Keratinocyte (primary cell): ENCODE data around the gene WDR1. TPM values are rescaled to one million over a fixed set of nuclear protein-coding genes. Genes with fewer than 3 reads are reported as not detected.

Experiments
- DNase-seq: peaks from one replicate; pipeline ENCODE4 v3.0.0-alpha.2; 2011; ENCODE audit warnings: low read depth, missing footprints, low spot score
- FAIRE-seq: peaks from 2 replicates; lab custom pipeline; 2011; peaks lifted over from hg19 to GRCh38; lab: Jason Lieb, UNC
- H2AFZ ChIP-seq: 2 replicates; pipeline ENCODE4 v1.6.0; 2012; ENCODE audit warnings: low read length, control low read depth, inconsistent platforms; ENCODE audit not compliant: control insufficient read depth
- H3K27ac ChIP-seq: 2 replicates; pipeline ENCODE4 v1.5.1; 2011; ENCODE audit warnings: low read length; ENCODE audit not compliant: control insufficient read depth, insufficient read depth
- H3K27me3 ChIP-seq: 3 replicates; pipeline ENCODE4 v1.6.0; 2011; ENCODE audit warnings: low read length; ENCODE audit not compliant: control insufficient read depth, insufficient read depth; ENCODE audit errors: extremely low read depth
- H3K36me3 ChIP-seq, 2 experiments: 2 replicates in 1 of 2; 3 replicates in 1 of 2; pipeline ENCODE4 v1.5.1; 2011; ENCODE audit warnings: low read length in 2 of 2, mild to moderate bottlenecking in 1 of 2; ENCODE audit not compliant: control insufficient read depth in 2 of 2, insufficient read depth in 2 of 2; ENCODE audit errors: extremely low read depth in 1 of 2
- H3K4me1 ChIP-seq: 3 replicates; pipeline ENCODE4 v1.5.1; 2011; ENCODE audit warnings: low read length; ENCODE audit not compliant: control insufficient read depth, insufficient read depth; ENCODE audit errors: extremely low read depth
- H3K4me2 ChIP-seq: 3 replicates; pipeline ENCODE4 v1.6.0; 2011; ENCODE audit warnings: low read depth, low read length; ENCODE audit not compliant: control insufficient read depth, insufficient read depth; ENCODE audit errors: extremely low read depth
- H3K4me3 ChIP-seq, 3 experiments: fragments of 200-600 bp in 1 of 3; sonication (generic) in 1 of 3; 2 replicates in 2 of 3; 3 replicates in 1 of 3; pipeline ENCODE4 v1.5.1; 2011 to 2016; ENCODE audit warnings: low read length in 3 of 3, mild to moderate bottlenecking in 3 of 3, control low read depth in 2 of 3, inconsistent platforms in 1 of 3, low read depth in 1 of 3, mixed read lengths in 1 of 3, mixed run types in 1 of 3, moderate library complexity in 1 of 3; ENCODE audit not compliant: control insufficient read depth in 2 of 3, insufficient read depth in 2 of 3; ENCODE audit errors: extremely low read depth in 1 of 3
- H3K79me2 ChIP-seq: 2 replicates; pipeline ENCODE4 v1.6.0; 2012; ENCODE audit warnings: low read length; ENCODE audit not compliant: control insufficient read depth, insufficient read depth
- H3K9ac ChIP-seq: 3 replicates; pipeline ENCODE4 v1.6.0; 2011; ENCODE audit warnings: low read length; ENCODE audit not compliant: control insufficient read depth, insufficient read depth; ENCODE audit errors: extremely low read depth
- H3K9me1 ChIP-seq: 3 replicates; pipeline ENCODE4 v1.6.0; 2011; ENCODE audit warnings: low read length; ENCODE audit not compliant: control insufficient read depth, insufficient read depth; ENCODE audit errors: extremely low read depth
- H3K9me3 ChIP-seq: 2 replicates; pipeline ENCODE4 v1.5.1; 2012; ENCODE audit warnings: low read depth, low read length; ENCODE audit not compliant: control insufficient read depth
- H4K20me1 ChIP-seq: 3 replicates; pipeline ENCODE4 v1.6.0; 2011; ENCODE audit warnings: low read length; ENCODE audit not compliant: control insufficient read depth, insufficient read depth; ENCODE audit errors: extremely low read depth
- EZH2 ChIP-seq: IDR thresholded peaks from one replicate; pipeline ENCODE4 v1.6.1; 2012; ENCODE audit warnings: inconsistent platforms, mild to moderate bottlenecking, low read length, moderate library complexity
- dilution Hi-C: fragments of 300-500 bp; cut with MboI; formaldehyde crosslinking; loops from one replicate; pipeline ENCODE4 v1.7.0; 2020; ENCODE audit warnings: low sequenced_read_pairs; ENCODE audit not compliant: extremely low pct_ligation_motif_present
- polyA plus RNA-seq, 5 experiments: library from polyadenylated mRNA; depleted of rRNA in 3 of 5; stranded (reverse) in 3 of 5; stranded (forward) in 1 of 5; unstranded in 1 of 5; fragments of >200 nt; gene quantifications; 1 replicate in 1 of 5; 2 replicates in 3 of 5; 3 replicates in 1 of 5; pipeline versions ENCODE4 v1.2.1 to v1.2.3, GENCODE V29; 2011 to 2012; ENCODE audit warnings: missing spikeins in 2 of 5, low read depth in 1 of 5, low replicate concordance in 1 of 5
- TF ChIP-seq, protein P1 (sequence below), 3 experiments: IDR thresholded peaks in 1 of 3; conservative IDR thresholded peaks in 1 of 3; optimal IDR thresholded peaks in 1 of 3; 2 replicates in 2 of 3; 3 replicates in 1 of 3; pipeline versions ENCODE3 to v1.5.1; 2011; ENCODE audit warnings: low read length in 3 of 3, mild to moderate bottlenecking in 3 of 3, moderate library complexity in 2 of 3, control low read depth in 1 of 3, inconsistent platforms in 1 of 3; ENCODE audit not compliant: insufficient read depth in 2 of 3; ENCODE audit errors: extremely low read depth in 1 of 3

Gene WDR1
- polyA plus RNA-seq, 1 donor (not counting 4 experiments of a cell fraction or from before 2014, with no cell fraction given) = 423 TPM

DNA sequence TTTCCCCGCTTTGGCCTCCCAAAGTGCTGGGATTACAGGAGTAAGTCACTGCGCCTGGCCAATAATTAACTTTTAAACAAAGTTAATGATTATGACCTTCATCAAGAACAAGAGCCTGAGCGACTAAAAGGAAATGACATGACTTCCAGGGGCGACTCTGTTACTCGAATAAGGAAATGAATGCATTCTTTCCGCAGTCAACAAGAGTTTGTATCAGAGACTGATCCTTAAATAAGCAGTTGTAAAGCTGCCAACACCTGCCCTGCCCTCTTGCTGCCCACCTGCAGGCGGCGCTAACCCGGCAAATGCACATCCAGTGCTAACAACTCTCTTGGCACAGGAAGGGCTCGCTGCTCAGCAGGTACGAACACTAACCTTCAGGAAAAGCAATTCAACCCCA, 27.3 kb downstream of the WDR1 start:
- dilution Hi-C loops = no loop called here
- no peak overlapping the region for H3K4me3 ChIP-seq
- no peak for TF ChIP-seq EZH2
- TF ChIP-seq, protein P1, sequence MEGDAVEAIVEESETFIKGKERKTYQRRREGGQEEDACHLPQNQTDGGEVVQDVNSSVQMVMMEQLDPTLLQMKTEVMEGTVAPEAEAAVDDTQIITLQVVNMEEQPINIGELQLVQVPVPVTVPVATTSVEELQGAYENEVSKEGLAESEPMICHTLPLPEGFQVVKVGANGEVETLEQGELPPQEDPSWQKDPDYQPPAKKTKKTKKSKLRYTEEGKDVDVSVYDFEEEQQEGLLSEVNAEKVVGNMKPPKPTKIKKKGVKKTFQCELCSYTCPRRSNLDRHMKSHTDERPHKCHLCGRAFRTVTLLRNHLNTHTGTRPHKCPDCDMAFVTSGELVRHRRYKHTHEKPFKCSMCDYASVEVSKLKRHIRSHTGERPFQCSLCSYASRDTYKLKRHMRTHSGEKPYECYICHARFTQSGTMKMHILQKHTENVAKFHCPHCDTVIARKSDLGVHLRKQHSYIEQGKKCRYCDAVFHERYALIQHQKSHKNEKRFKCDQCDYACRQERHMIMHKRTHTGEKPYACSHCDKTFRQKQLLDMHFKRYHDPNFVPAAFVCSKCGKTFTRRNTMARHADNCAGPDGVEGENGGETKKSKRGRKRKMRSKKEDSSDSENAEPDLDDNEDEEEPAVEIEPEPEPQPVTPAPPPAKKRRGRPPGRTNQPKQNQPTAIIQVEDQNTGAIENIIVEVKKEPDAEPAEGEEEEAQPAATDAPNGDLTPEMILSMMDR (optimal IDR thresholded peaks at IDR 0.05 in 1 of 3, IDR thresholded peaks at IDR 0.05 in 1 of 3, conservative IDR thresholded peaks at IDR 0.05 in 1 of 3; ENCODE audit: extremely low read depth in 1 of 3, insufficient read depth in 2 of 3, low read length in 3 of 3) = peak in 2 of 3 experiments; percentile 61 to 78
- H4K20me1 ChIP-seq = peaks cover 31% of the 10 kb centered on the region
- H3K36me3 ChIP-seq = peaks cover 65 to 76% of the 10 kb centered on the region in 2 experiments
- H3K9me1 ChIP-seq = peaks cover 4% of the 10 kb centered on the region
- no peak for DNase-seq
- H3K9ac ChIP-seq = no peak overlapping the region
- H3K27ac ChIP-seq = peak overlapping the region; percentile 74
- no peak overlapping the region for H2AFZ ChIP-seq
- peaks cover 88% of the 10 kb centered on the region for H3K79me2 ChIP-seq
- FAIRE-seq = no peak
- peaks cover 39% of the 10 kb centered on the region for H3K4me1 ChIP-seq
- no peaks in the 10 kb centered on the region for H3K27me3 ChIP-seq
- no peaks in the 10 kb centered on the region for H3K9me3 ChIP-seq
- no peak overlapping the region for H3K4me2 ChIP-seq

DNA sequence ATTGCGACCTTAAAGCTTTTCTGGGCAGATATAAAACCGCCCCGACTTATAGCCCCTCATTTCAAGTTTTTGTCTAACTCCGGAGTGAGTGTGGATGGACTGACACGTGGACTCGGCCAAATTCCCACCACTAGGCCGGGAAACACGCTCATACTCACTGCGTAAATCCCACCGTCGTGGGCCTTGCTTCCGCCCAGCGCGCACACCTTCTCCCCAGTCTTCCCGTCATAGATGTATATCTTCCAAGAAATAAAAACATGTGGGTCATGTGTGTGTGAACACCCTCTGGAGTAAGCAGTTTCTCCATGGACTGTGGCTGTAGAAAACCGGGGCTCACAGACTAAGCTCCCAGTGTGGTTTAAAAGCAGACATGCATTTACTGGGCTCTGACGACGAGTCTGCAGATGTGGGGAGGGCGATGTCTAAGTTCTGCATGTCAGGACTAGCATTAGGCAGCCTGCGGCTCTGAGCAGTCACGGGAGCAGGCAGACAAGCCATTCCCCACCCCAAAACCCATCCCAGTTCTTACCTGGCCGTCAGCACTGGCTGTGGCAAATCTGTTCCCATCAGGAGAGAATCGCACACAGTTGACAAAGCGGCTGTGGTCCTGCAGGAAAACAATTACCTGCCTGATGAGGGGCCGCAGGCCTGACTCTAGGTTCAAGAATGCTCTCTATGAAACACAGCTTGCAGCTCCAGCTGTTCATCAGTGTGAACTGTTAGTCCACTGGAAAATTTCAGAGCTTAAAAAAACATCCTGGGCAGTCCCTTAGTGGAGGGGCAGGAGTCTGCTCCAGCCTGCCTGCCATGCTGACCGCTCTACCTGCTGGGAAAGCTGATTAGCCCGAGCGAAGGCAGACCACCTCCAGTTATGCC, 28.2 kb downstream of the WDR1 start:
- Histone ChIP-seq H3K79me2 (peaks cover 78% of the 10 kb centered on the region), H3K36me3 (peaks cover 65 to 73% of the 10 kb centered on the region in 2 experiments), H3K9ac (peak overlapping the region; percentile 52), H3K4me1 (peaks cover 31% of the 10 kb centered on the region), H4K20me1 (peaks cover 33% of the 10 kb centered on the region), H2AFZ (no peak overlapping the region), H3K4me3 (peak overlapping the region in 1 of 3 experiments; percentile 7), H3K27me3 (no peaks in the 10 kb centered on the region), H3K27ac (peak overlapping the region; percentile 74), H3K9me3 (no peaks in the 10 kb centered on the region), H3K9me1 (peaks cover 4% of the 10 kb centered on the region), H3K4me2 (peak overlapping the region; percentile 38)
- TF ChIP-seq, protein P1 (optimal IDR thresholded peaks at IDR 0.05 in 1 of 3, IDR thresholded peaks at IDR 0.05 in 1 of 3, conservative IDR thresholded peaks at IDR 0.05 in 1 of 3; ENCODE audit: extremely low read depth in 1 of 3, insufficient read depth in 2 of 3, low read length in 3 of 3) = no peak
- TF ChIP-seq EZH2 = no peak
- dilution Hi-C loops = no loop called here
- FAIRE-seq = peak; percentile 99
- DNase-seq = peak; percentile 79
